B cell (primary cell): ENCODE results near the gene NDUFAF4.

ENCODE experiments used
- EZH2 ChIP-seq: IDR thresholded peaks from 2 replicates; pipeline ENCODE4 v1.6.1; 2012; ENCODE audit warnings: borderline replicate concordance, low read depth, mild to moderate bottlenecking, moderate library complexity, low read length; ENCODE audit not compliant: insufficient read depth, poor library complexity, severe bottlenecking
- TF ChIP-seq, protein P1 (sequence below): fragments of 200-600 bp; IDR thresholded peaks from one replicate; pipeline ENCODE4 v1.8.0; 2022; ENCODE audit warnings: antibody characterized with exemption, mild to moderate bottlenecking

DNA sequence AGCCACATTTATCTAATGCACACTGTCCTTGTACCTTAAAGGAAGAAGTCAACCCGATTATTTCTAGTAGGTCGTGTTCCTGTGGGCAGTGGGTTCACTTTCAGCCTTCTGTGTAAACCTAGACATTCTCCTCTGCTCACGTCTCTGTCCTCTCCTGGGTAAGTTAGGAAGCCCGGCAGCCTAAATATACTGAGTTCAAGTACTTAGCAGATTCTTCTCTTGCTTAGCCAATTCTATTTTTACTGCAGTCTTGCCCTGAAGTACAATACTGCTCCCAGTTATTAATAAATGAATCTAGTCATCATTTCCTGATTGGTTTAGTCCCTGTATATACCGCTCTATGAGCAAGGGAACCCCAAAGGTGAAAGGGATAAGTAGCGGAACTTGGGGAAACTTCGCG lies 45.8 kb downstream of the NDUFAF4 start:
- TF ChIP-seq, protein P1, sequence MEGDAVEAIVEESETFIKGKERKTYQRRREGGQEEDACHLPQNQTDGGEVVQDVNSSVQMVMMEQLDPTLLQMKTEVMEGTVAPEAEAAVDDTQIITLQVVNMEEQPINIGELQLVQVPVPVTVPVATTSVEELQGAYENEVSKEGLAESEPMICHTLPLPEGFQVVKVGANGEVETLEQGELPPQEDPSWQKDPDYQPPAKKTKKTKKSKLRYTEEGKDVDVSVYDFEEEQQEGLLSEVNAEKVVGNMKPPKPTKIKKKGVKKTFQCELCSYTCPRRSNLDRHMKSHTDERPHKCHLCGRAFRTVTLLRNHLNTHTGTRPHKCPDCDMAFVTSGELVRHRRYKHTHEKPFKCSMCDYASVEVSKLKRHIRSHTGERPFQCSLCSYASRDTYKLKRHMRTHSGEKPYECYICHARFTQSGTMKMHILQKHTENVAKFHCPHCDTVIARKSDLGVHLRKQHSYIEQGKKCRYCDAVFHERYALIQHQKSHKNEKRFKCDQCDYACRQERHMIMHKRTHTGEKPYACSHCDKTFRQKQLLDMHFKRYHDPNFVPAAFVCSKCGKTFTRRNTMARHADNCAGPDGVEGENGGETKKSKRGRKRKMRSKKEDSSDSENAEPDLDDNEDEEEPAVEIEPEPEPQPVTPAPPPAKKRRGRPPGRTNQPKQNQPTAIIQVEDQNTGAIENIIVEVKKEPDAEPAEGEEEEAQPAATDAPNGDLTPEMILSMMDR = no peak
- TF ChIP-seq EZH2 = no peak
